GM12878 (cell line): Measurements from ENCODE around the gene KDM6A. TPM values are rescaled to one million over a fixed set of nuclear protein-coding genes. Genes with fewer than 3 reads are reported as not detected.
A peak's percentile ranks its signal among the peaks of the same experiment; 100 is the strongest.

Source experiments
- ATAC-seq: fragments of 200-7000 bp; cut with Tn5 transposase; 3 replicates; pipeline ENCODE4 v1.9.1; 2020; ENCODE audit warnings: mild to moderate bottlenecking, moderate library complexity
- BruUV-seq: library from RNA; stranded (reverse); fragments of 400-500 nt; replicated peaks from 2 replicates; lab custom pipeline; 2021; lab: Mats Ljungman, UMichigan
- CTCF ChIA-PET: fragments of 300-600 bp; sonication (Branson Sonifier 250); formaldehyde crosslinking; extraction: SDS; loops from one replicate; lab custom pipeline; 2021; ENCODE audit warnings: inconsistent platforms; lab: Yijun Ruan, JAX
- POLR2A ChIA-PET: fragments of 350-600 bp; formaldehyde crosslinking; extraction: SDS; loops from one replicate; lab custom pipeline; 2021; ENCODE audit warnings: inconsistent platforms; lab: Charles Lee
- RAD21 ChIA-PET: fragments of 300-600 bp; sonication (Branson Sonifier 250); formaldehyde crosslinking; loops from one replicate; lab custom pipeline; 2023; ENCODE audit warnings: antibody characterized with exemption; ENCODE audit not compliant: unreplicated experiment; lab: Charles Lee
- SMC1A ChIA-PET: fragments of 300-600 bp; sonication (Branson Sonifier 250); formaldehyde crosslinking; loops from one replicate; lab custom pipeline; 2023; ENCODE audit not compliant: unreplicated experiment, uncharacterized antibody; lab: Charles Lee
- DNase-seq: peaks from one replicate; pipeline ENCODE4 v3.0.0-alpha.2; 2011; ENCODE audit warnings: low read depth, low spot score
- FAIRE-seq: peaks from 3 replicates; lab custom pipeline; 2011; peaks lifted over from hg19 to GRCh38; lab: Jason Lieb, UNC
- H2AFZ ChIP-seq: 2 replicates; pipeline ENCODE4 v1.6.0; 2011; ENCODE audit warnings: low read depth, low read length, control low read depth; ENCODE audit not compliant: control insufficient read depth
- H3K27ac ChIP-seq: 2 replicates; pipeline ENCODE4 v1.5.1; 2011; ENCODE audit warnings: control low read depth; ENCODE audit not compliant: control insufficient read depth, insufficient read depth
- H3K27me3 ChIP-seq, 2 experiments: replicated peaks in 1 of 2; 2 replicates each; pipeline versions ENCODE4 v1.6.0 to v1.6.1; 2011; ENCODE audit warnings: low read length in 1 of 2; ENCODE audit not compliant: control insufficient read depth in 2 of 2, insufficient read depth in 2 of 2
- H3K36me3 ChIP-seq, 2 experiments: 2 replicates each; pipeline ENCODE4 v1.5.1; 2011; ENCODE audit warnings: low read length in 1 of 2; ENCODE audit not compliant: control insufficient read depth in 2 of 2, insufficient read depth in 2 of 2
- H3K4me1 ChIP-seq: 2 replicates; pipeline ENCODE4 v1.6.1; 2011; ENCODE audit warnings: mild to moderate bottlenecking, low read length, moderate library complexity, mixed read lengths; ENCODE audit not compliant: control insufficient read depth, insufficient read depth
- H3K4me2 ChIP-seq: 2 replicates; pipeline ENCODE4 v1.6.0; 2011; ENCODE audit warnings: control low read depth; ENCODE audit not compliant: control insufficient read depth, insufficient read depth
- H3K4me3 ChIP-seq: fragments of 200-600 bp; sonication (generic); 2 replicates; pipeline ENCODE4 v1.5.1; 2016
- H3K79me2 ChIP-seq: 2 replicates; pipeline ENCODE4 v1.6.0; 2011; ENCODE audit warnings: low read length; ENCODE audit not compliant: control insufficient read depth, insufficient read depth
- H3K9ac ChIP-seq: 2 replicates; pipeline ENCODE4 v1.8.0; 2011; ENCODE audit warnings: low read length, control low read depth, mixed read lengths; ENCODE audit not compliant: control insufficient read depth, insufficient read depth
- H3K9me3 ChIP-seq: replicated peaks from 3 replicates; pipeline ENCODE4 v1.5.1; 2011; ENCODE audit warnings: mild to moderate bottlenecking, low read length; ENCODE audit not compliant: control insufficient read depth, insufficient read depth
- H4K20me1 ChIP-seq: 2 replicates; pipeline ENCODE4 v1.6.0; 2011; ENCODE audit not compliant: control insufficient read depth, insufficient read depth
- CEBPZ ChIP-seq: fragments of 150-350 bp; IDR thresholded peaks from 2 replicates; pipeline ENCODE4 v1.6.1; 2016; ENCODE audit warnings: low read depth, low read length
- FOS ChIP-seq: IDR thresholded peaks from 3 replicates; pipeline ENCODE4 v1.6.1; 2011; ENCODE audit warnings: borderline replicate concordance; ENCODE audit not compliant: insufficient read length; ENCODE audit errors: extremely low read depth
- JUNB ChIP-seq: IDR thresholded peaks from 2 replicates; pipeline ENCODE4 v1.6.1; 2016; ENCODE audit warnings: antibody characterized with exemption, mild to moderate bottlenecking
- MYC ChIP-seq: IDR thresholded peaks from 2 replicates; pipeline ENCODE4 v1.6.1; 2011; ENCODE audit warnings: mild to moderate bottlenecking, low read length, moderate library complexity, inconsistent platforms; ENCODE audit not compliant: insufficient read depth, insufficient replicate concordance, insufficient read length, severe bottlenecking
- PAX8 ChIP-seq: fragments of 450-650 bp; IDR thresholded peaks from 2 replicates; pipeline ENCODE4 v1.6.1; 2017; ENCODE audit warnings: mild to moderate bottlenecking, moderate library complexity
- POLR2AphosphoS5 ChIP-seq: IDR thresholded peaks from 2 replicates; pipeline ENCODE4 v1.6.1; 2011; ENCODE audit warnings: mild to moderate bottlenecking, low read length, inconsistent platforms
- SPI1 ChIP-seq: IDR thresholded peaks from 2 replicates; pipeline ENCODE4 v1.6.1; 2011; ENCODE audit warnings: low read depth, mild to moderate bottlenecking, low read length, moderate library complexity, borderline replicate concordance; ENCODE audit not compliant: insufficient read depth
- SREBF1 ChIP-seq: IDR thresholded peaks from 2 replicates; pipeline ENCODE4 v1.6.1; 2012; ENCODE audit warnings: mild to moderate bottlenecking, low read length
- YY1 ChIP-seq: IDR thresholded peaks from 2 replicates; pipeline ENCODE4 v1.6.1; 2011; ENCODE audit warnings: low read depth, mild to moderate bottlenecking, low read length
- ZZZ3 ChIP-seq: IDR thresholded peaks from 2 replicates; pipeline ENCODE4 v1.6.1; 2011; ENCODE audit warnings: low read depth; ENCODE audit not compliant: control insufficient read depth, insufficient read length
- WGBS: methylation state at CpG from one replicate; pipeline ENCODE4 v1.1.6; 2016; ENCODE audit warnings: low lambda C conversion rate; ENCODE audit not compliant: insufficient replicate concordance, insufficient coverage; ENCODE audit errors: missing lambda C conversion rate; 5-methylcytosine and 5-hydroxymethylcytosine counted together
- in situ Hi-C: fragments of 300-500 bp; cut with MboI; formaldehyde crosslinking; loops from 9 replicates; pipeline ENCODE4 v1.14.3; 2018; ENCODE audit warnings: mixed read lengths
- intact Hi-C: fragments of 100-400 bp; cut with micrococcal nuclease; formaldehyde crosslinking; loops from one replicate; pipeline ENCODE4 v1.14.2; 2022; ENCODE audit not compliant: unreplicated experiment
- polyA plus RNA-seq, 11 experiments: library from polyadenylated mRNA; depleted of rRNA in 4 of 11; unstranded in 6 of 11; stranded (reverse) in 5 of 11; fragments of >200 nt; fragmentation: Nextera tagmentation in 4 of 11; fragmentation: Illumina TruSeq in 1 of 11; extraction: Ambion mirVana in 4 of 11; extraction: Trizol in 1 of 11; gene quantifications; 1 replicate in 1 of 11; 2 replicates in 10 of 11; pipeline versions ENCODE4 v1.2.1 to v1.2.3, GENCODE V29; 2011 to 2016; ENCODE audit warnings: inconsistent platforms in 2 of 11, missing spikeins in 2 of 11, low read depth in 1 of 11
- total RNA-seq, 4 experiments: library from RNA; depleted of rRNA in 3 of 4; stranded (reverse); fragments of >200 nt in 3 of 4; fragmentation: Illumina TruSeq in 1 of 4; extraction: Trizol in 1 of 4; gene quantifications; 2 replicates each; pipeline versions ENCODE4 v1.2.1 to v1.2.3, GENCODE V29; 2013 to 2021

KDM6A gene
- total and polyA plus RNA-seq, 10 of the 15 experiments (the other 5 are each of a cell fraction or from before 2014, with no cell fraction given), result 7.9 to 29.0 (median 20.4) TPM

- TF ChIP-seq SPI1 (peak; percentile 22; the same call in 1 of the 2 replicates), POLR2AphosphoS5 (no peak), YY1 (no peak), ZZZ3 (no peak)
- TF ChIP-seq, all 136 proteins: peak for 2
Observed at GRCh38 chrX:44980883-44981282, 107.9 kb downstream of the KDM6A start (continued).

- Histone ChIP-seq H3K79me2 (peaks cover 2% of the 10 kb centered on the region), H3K27ac (no peak overlapping the region), H3K4me3 (no peak overlapping the region), H3K27me3 (no peaks in the 10 kb centered on the region), H3K4me2 (no peak overlapping the region), H3K9ac (no peak overlapping the region), H3K36me3 (peaks cover 0 to 3% of the 10 kb centered on the region in 2 experiments; a peak in 2 of 4 replicates)
- no TSS peak for BruUV-seq
- WGBS, result 92% methylated on average over 16 of the region's 16 CpGs
- in situ Hi-C loops, result no loop called here
- ChIA-PET POLR2A (no interaction called here), SMC1A (no interaction called here)
- DNase-seq (no peak), FAIRE-seq (no peak)
- no peak for TF ChIP-seq MYC
- TF ChIP-seq CEBPZ, result no peak
- no peak for TF ChIP-seq YY1
- TF ChIP-seq PAX8, result no peak
- no peak for TF ChIP-seq FOS
- TF ChIP-seq JUNB, result no peak
- TF ChIP-seq SREBF1, result no peak
- TF ChIP-seq, all 136 proteins: peak for 0
- CTCF ChIA-PET, result no interaction called here
- ATAC-seq, result no peak
- H3K4me1 ChIP-seq, result no peaks in the 10 kb centered on the region
- H3K9me3 ChIP-seq, result peaks cover 8% of the 10 kb centered on the region; the same call in 2 of the 3 replicates
- H2AFZ ChIP-seq, result no peak overlapping the region
- intact Hi-C loops, result no loop called here
- H4K20me1 ChIP-seq, result no peaks in the 10 kb centered on the region
- RAD21 ChIA-PET, result no interaction called here
Observed at GRCh38 chrX:44989995-44990770, 117.2 kb downstream of the KDM6A start.
